LNCAP (cell line): ENCODE measurements around the gene EDEM1.

Source experiments
- TF ChIP-seq, protein P1 (sequence below): fragments of 450-650 bp; IDR thresholded peaks from 2 replicates; pipeline ENCODE4 v1.5.1; 2017; ENCODE audit warnings: mild to moderate bottlenecking

Gene EDEM1

DNA sequence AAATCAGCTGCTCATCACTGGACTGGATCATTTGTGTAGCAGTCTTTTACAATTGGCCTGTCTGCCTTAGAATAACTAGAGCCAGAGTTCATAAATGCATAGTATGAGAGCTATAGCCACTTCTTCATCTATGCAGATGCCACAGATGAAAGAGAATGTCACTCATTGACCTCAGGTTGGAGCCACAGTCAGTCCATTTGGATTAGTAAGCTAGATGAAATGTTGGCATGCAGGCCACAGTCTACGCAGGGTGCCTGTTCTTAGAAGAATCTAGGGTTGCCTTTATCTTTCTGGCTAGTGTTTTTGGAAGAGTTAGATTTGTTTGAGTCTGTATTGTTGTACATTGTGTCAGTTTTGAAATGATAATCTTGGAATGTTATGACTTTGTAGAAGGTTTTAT lies 25.4 kb upstream of the EDEM1 start:
- TF ChIP-seq, protein P1, sequence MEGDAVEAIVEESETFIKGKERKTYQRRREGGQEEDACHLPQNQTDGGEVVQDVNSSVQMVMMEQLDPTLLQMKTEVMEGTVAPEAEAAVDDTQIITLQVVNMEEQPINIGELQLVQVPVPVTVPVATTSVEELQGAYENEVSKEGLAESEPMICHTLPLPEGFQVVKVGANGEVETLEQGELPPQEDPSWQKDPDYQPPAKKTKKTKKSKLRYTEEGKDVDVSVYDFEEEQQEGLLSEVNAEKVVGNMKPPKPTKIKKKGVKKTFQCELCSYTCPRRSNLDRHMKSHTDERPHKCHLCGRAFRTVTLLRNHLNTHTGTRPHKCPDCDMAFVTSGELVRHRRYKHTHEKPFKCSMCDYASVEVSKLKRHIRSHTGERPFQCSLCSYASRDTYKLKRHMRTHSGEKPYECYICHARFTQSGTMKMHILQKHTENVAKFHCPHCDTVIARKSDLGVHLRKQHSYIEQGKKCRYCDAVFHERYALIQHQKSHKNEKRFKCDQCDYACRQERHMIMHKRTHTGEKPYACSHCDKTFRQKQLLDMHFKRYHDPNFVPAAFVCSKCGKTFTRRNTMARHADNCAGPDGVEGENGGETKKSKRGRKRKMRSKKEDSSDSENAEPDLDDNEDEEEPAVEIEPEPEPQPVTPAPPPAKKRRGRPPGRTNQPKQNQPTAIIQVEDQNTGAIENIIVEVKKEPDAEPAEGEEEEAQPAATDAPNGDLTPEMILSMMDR, result no peak

DNA sequence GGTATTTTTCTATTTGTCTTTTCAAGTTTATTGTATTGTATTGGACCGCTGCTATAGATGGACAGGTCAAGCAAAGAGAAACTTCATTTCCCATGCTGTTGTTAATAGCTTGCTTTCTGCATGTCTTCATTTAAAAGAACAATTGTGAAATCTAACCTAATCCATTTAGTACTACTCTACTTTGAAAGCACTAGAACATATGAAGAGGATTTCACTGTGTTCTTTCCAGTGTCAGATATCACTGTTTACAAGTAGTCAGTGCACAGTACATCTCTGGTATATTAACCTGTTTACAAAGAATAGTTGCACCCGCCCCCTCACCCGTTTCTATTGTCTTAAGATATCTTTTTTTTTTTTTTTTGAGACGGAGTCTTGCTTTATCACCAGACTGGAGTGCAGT lies 21.8 kb upstream of the EDEM1 start:
- TF ChIP-seq, protein P1, result no peak

DNA sequence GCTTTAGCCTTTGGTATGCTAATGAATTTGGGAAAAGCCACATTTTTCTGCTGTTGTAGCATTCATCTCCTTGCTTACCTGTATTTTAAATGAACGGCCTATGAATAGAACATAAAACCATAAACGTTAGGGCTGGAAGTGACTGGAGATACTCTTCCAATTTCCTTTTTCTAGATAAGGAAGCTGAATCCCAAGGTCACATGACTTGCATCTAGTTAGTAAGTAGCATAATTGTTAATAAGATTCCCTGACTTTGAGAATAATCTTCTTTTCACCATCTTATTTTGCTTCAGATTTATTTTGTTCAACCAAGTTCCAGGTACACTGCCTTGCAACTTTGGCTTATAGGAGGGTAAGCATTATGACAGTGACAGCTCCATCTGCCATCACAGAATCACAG lies 20.7 kb upstream of the EDEM1 start:
- TF ChIP-seq, protein P1, result no peak

DNA sequence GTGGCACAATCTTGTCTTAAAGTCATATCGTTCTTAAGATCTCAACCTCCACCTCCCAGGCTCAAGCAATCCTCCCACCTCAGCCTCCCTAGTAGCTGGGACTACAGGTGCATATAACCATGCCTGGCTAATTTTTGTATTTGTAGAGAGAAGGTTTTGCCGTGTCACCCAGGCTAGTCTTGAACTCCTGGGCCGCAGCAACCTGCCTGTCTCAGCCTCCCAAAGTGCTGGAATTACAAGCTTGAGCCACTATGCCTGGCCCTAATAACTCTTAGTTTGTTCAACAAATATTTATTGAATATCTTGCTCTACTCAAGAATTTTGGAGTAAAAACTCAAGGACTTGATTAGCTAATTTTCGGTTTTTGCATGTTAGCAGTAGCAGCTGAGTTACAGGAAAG lies 19.4 kb upstream of the EDEM1 start:
- TF ChIP-seq, protein P1, result no peak

DNA sequence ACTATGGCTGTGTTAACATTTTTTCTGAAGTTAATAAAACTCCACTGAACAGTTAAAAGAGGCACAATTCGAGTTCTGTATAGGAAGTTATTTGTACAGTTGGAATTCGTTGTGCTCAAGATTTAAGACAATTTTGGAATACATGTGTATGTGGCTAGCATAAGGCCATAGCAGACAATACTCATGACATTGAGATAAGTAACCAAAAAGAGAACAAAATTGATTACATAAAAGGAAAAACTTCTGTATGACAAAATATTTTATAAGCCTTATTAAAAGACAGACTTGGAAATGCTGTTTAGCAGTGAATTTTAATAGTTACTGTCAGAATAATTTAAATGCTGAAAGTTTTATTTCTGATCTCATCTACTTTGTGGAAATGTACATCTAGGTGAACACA lies 17.7 kb upstream of the EDEM1 start:
- TF ChIP-seq, protein P1, result no peak

DNA sequence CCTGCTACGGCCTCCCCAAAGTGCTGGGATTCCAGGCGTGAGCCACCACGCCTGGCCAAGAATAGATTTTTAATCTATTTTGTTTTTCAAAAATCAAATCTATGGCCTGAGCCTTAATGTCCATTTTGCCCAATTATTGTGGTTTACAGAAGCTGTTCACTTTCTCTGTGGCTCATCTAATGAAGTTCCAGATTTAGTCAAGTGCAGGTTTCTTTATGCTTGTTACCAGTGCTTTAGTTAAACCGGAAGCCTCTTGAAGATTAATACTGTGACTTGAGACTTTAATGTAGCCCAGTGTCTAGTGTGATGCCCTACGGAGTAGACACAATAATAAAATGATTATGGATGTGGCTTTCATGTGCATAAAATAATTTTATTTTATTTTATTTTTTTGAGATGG lies 16.5 kb upstream of the EDEM1 start:
- TF ChIP-seq, protein P1, result no peak

DNA sequence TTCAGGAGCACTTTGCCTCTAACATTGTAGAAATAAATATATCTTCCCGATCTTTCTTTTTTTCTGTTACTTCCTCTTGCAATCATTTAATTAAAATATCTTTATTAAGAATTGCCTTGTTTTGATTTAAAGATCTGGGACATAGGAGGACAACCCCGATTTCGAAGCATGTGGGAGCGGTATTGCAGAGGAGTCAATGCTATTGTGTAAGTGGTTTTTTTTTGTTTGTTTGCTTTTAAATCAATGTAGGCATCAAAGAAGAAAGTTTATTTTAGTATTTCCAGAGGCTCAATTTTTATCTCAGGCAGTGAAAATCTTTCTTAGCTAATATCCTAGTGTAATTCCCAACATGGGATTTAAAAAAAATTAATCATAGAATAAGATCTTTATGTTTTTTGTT lies 15.5 kb upstream of the EDEM1 start:
- TF ChIP-seq, protein P1, result no peak

DNA sequence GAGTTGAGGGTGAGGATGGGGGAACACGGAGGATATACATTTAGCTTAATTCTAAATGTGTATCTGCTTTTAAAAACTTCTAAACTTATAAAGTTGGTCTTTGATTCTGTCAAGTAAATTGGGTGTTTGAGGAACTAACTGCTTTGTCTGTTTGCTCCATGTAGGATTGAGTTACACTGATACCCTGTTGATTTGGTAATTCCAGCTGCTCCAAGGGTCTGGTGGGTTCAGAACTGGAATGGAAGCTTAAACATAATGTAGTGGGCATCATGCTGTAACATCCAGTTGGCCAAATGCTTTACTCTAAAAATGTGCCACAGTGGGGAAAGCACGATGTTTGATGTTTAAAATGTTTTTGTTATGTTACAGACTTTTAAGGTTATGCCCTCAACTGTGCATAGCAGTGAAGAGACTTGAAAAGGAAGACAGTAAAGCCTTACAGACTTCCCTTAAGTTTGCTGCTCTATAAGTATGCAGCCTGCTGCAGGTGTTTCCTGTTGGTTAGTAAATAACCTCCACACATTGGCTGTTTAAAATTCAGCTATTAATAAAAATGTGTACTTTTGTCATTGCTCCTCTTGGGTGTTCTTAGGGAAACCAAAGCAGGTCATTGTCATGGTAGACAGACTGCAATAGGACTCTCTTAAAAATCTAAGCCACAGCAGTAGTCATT lies 5.9 kb upstream of the EDEM1 start:
- TF ChIP-seq, protein P1, result no peak
